ENCODE measurements around the gene WNT11.

The WNT11 gene

DNA sequence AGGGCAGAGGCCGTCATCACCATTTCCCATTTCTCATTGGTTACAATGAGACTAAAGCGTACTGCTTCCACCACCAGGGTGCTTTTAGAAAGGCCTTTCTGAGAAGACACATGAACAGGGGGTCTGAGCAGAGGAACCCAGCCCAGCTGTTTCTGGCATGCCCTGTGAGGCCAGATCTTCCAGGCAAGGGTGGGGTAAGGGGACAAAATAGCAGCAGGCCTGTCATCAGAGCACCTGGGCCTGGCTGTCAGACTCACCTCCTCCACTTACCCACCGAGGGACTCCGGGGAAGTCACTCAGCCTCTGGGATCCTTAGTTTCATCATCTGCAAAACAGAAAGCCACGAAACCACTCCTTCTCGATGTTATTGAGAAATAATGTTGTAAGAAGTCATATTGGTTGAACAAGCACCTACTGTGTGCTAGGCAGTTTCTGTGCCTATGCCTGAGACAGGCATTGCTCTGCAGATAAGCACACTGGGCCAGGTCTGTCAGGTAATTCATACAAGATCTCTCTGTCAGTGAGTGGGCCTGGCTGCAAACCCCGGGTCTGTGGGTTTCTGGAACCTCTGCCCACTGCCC lies 8.8 kb upstream of the WNT11 start:
- no peak overlapping the region for H3K4me3 ChIP-seq (replicated peaks in 1 of 2; ENCODE audit: low read depth in 2 of 2, low read length in 2 of 2)
- no peak for DNase-seq (ENCODE audit: low read depth in 2 of 2)
- TF ChIP-seq, protein P1, sequence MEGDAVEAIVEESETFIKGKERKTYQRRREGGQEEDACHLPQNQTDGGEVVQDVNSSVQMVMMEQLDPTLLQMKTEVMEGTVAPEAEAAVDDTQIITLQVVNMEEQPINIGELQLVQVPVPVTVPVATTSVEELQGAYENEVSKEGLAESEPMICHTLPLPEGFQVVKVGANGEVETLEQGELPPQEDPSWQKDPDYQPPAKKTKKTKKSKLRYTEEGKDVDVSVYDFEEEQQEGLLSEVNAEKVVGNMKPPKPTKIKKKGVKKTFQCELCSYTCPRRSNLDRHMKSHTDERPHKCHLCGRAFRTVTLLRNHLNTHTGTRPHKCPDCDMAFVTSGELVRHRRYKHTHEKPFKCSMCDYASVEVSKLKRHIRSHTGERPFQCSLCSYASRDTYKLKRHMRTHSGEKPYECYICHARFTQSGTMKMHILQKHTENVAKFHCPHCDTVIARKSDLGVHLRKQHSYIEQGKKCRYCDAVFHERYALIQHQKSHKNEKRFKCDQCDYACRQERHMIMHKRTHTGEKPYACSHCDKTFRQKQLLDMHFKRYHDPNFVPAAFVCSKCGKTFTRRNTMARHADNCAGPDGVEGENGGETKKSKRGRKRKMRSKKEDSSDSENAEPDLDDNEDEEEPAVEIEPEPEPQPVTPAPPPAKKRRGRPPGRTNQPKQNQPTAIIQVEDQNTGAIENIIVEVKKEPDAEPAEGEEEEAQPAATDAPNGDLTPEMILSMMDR (IDR thresholded peaks at IDR 0.05; ENCODE audit: low read depth, low read length): no peak

DNA sequence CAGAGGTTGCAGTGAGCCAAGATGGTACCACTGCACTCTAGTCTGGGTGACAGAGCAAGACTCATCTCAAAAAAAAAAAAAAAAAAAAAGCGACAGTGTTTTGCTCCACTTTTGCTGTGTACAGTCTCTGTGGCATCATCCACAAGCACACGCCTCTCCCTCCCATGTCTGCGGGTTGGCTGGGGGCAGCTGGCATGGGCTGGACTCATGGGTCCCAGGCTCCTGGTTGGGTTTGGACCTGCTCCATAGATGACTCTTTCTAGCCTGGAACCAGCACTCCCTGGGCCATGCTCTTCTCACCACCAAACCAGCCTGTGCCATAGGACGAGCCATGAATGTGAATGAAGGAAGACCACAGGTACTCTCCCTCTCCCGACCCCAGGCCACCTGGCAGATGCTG lies 7.9 kb upstream of the WNT11 start:
- no peak for DNase-seq (ENCODE audit: low read depth in 2 of 2)
- TF ChIP-seq, protein P1 (IDR thresholded peaks at IDR 0.05; ENCODE audit: low read depth, low read length): no peak
- no peak overlapping the region for H3K4me3 ChIP-seq (replicated peaks in 1 of 2; ENCODE audit: low read depth in 2 of 2, low read length in 2 of 2)

DNA sequence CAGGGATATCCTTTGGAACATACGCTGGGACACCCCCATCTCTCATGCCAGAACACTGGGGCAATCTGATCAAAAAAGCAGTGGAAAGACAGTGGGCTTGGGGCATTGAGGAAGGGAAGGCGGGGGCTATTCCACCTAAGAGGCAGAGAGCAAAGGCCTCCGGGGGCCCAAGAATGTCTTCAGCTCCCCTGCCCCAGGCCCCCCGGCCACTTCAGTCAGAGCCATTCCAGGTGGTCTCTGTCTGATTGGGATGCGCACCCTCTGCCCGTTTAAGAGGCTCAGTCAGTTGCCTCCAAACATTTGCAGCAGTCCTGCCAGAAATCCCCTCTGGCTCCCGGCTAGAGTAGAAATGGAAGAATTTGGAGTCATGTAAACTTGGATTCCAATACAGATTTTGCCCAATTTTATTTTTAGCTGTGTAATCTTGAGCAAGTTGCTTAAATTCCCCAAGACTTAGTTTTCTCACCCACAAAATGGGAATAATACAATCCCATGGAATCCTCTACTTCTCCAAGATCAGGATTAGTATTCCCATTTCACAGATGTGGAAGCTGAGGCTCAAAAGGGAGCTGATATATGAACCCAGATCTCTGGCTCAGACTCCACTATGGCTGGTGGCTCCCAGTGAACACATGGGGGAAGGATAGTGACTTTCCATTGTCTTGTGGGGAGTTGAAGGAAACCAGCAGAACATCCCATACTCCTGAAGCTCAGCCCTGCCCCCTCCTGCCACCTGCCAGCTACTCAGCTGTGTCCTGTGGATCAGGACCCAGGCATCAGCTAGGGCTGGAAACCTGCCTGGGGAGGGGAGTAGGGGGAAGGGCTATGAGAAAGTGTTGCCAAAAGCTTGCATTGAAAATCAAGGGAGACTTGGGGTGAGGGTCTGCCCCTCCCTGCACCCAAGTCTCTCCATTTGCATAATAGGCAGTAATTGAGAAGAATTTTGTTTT lies 6.1 kb upstream of the WNT11 start:
- DNase-seq (ENCODE audit: low read depth in 2 of 2): no peak
- TF ChIP-seq, protein P1 (IDR thresholded peaks at IDR 0.05; ENCODE audit: low read depth, low read length): no peak
- no peak overlapping the region for H3K4me3 ChIP-seq (replicated peaks in 1 of 2; ENCODE audit: low read depth in 2 of 2, low read length in 2 of 2)

DNA sequence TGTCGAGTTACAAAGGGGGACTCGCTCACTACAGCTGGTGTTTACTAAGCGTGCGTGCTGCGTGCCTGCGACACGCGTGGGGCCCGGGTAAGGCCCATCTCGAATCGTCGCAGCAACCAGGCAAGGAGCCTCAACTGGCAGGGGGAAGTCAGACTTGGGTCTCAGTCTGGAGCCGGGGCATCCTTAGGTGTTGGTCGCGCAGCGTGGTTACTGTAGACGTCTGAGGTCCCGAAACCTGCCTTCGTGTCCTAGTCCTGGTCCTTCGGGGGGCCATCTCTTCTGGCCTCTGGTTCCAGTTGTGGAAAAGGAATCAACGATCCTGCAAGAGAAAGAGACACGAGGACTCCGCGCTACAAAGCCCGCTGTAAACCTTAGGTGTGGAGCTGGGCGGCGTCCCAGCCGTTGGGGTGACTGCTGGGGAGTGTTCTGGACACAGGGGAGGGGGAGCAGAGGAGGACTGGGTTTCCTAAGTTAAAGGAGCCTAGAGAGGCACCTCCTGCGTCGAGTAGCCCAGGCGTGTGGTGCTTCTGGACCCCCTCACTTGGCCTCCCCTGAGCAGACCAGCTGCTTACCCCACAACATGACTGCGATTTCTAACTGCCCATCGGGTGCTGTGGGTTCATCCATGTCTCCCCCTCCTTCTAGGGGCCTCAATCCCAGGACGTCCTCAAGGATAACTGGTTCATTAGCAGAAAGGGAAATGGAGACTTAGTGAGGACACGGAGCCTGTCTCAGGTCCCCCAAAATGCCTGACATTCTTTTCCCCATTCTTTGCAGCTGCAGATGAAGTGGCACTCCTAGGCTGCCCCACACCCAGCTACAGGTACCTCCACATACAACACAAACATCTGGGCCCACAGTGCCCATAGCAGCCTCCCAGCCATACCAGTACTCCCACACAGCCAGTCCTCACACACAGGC lies 4.9 kb upstream of the WNT11 start:
- DNase-seq (ENCODE audit: low read depth in 2 of 2): no peak
- H3K4me3 ChIP-seq (replicated peaks in 1 of 2; ENCODE audit: low read depth in 2 of 2, low read length in 2 of 2): peak overlapping the region; percentile 25 to 34
- TF ChIP-seq, protein P1 (IDR thresholded peaks at IDR 0.05; ENCODE audit: low read depth, low read length): no peak

DNA sequence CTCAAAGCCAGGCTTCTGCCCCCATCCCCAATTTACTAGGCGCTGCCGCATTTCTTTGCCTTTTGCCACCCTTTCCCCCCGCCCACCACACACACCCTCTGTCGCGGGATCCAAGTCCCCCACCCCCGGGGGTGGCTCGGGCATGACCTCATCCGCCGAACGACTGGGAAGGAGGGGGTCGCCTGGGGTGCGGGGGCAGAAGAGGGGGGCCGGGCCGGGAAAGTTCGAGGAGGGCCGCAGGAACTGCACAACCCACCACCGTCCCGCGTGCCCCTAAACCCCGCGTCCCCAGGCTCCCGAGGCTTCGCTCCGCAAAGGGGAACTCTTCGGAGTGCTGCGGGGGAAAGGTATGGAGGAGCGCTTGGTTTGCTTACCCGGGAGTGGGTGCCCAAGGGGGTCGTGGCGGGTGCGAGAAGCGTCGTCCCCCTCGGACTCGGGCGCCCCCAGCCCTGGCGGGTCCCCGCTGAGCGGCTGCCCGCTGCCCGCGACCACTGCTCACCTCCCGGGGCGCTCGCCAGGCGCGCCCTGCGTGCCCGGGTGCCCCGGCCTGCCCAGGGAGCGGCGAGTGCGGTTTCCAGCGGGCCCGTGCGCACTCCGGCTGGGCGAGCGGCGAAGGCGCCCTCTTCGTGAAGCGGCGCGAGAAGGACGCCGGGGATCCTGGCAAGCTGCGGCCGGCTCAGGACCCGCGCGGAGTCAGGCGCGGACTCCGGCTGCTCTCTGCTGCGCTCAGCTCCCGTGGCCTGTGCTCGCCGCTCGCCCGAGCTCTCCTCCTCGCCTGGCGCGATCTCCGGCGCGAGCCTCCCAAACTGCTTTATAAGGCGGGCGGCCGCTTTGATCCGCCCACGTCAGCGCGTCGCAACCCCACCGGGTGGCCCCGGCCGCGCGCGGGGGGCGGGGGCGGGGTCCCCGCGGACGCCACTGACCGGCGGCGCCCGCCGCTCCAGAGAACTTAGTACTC lies 4.0 kb upstream of the WNT11 start:
- peak; percentile 72 to 84 for DNase-seq (ENCODE audit: low read depth in 2 of 2)
- H3K4me3 ChIP-seq (replicated peaks in 1 of 2; ENCODE audit: low read depth in 2 of 2, low read length in 2 of 2): peak overlapping the region; percentile 34 to 40
- TF ChIP-seq, protein P1 (IDR thresholded peaks at IDR 0.05; ENCODE audit: low read depth, low read length): no peak
